IPS DF 6.9 (cell line): ENCODE results near the gene TTC23L.

Experiments used
- DNase-seq: peaks from one replicate; pipeline ENCODE4 v3.0.0-alpha.2; 2013; ENCODE audit warnings: low read depth, low spot score
- H3K27ac ChIP-seq: one replicate; pipeline ENCODE4 v1.5.1; 2013; ENCODE audit warnings: low read length, control low read depth
- H3K27me3 ChIP-seq: 2 replicates; pipeline ENCODE4 v1.6.1; 2013; ENCODE audit warnings: mild to moderate bottlenecking, low read length; ENCODE audit not compliant: control insufficient read depth, insufficient read depth
- H3K36me3 ChIP-seq: 2 replicates; pipeline ENCODE4 v1.6.1; 2013; ENCODE audit warnings: low read length; ENCODE audit not compliant: control insufficient read depth, insufficient read depth
- H3K4me1 ChIP-seq: 2 replicates; pipeline ENCODE4 v1.6.1; 2013; ENCODE audit warnings: low read length; ENCODE audit not compliant: control insufficient read depth, insufficient read depth
- H3K4me3 ChIP-seq: 2 replicates; pipeline ENCODE4 v1.5.1; 2013; ENCODE audit warnings: mild to moderate bottlenecking, low read length
- H3K9me3 ChIP-seq: 2 replicates; pipeline ENCODE4 v1.6.1; 2013; ENCODE audit warnings: low read length, inconsistent platforms; ENCODE audit not compliant: control insufficient read depth, insufficient read depth
- WGBS: extraction: QIAGEN DNeasy Blood & Tissue Kit; methylation state at CpG from one replicate; pipeline ENCODE4 v1.1.7; 2013; ENCODE audit warnings: mixed read lengths, missing lambda C conversion rate; ENCODE audit not compliant: insufficient read length, insufficient coverage; 5-methylcytosine and 5-hydroxymethylcytosine counted together

The TTC23L gene

DNA sequence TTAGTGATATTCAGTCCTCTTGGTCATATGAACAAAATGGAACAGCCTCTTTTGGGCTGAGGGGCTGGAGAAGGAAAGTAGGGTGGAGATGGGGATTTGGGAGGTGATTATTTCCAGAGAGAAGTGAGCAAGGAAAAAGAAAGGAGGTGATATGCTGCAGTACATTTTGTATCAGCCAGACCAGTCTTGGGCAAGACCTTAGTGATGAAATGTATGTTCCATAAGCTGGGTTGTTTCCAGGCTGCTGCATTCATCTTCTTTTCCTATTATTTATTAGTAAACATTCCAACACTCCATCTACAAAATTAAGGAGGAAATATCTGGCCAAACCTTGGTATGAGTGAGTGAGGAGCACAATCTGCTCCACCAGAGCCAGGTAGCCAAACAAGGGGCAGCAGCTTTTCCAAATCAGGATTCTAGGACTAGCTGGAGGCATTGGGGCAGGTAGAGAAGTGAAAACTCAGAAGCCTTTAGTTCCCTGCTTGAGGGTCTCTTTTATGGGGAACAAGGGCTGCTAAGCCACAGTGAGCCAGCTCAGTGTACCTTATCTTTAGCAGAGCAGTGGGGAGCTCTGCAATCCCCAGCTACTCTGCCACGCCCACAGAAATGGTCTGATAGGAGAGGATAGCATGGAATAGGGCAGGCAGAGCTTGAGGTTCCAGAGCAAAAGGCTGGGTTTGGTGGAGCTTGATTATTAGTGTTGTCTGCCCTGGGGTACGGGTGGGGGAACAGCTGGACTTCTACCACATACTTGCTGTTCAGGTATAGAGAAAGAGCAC is 56.9 kb downstream of the TTC23L start:
- no peak overlapping the region for H3K27ac ChIP-seq
- no peaks in the 10 kb centered on the region for H3K9me3 ChIP-seq
- WGBS: no CpG with 5 or more reads among the region's 2 CpGs
- H3K36me3 ChIP-seq: no peaks in the 10 kb centered on the region
- H3K27me3 ChIP-seq: no peaks in the 10 kb centered on the region
- no peak for DNase-seq
- no peaks in the 10 kb centered on the region for H3K4me1 ChIP-seq
- no peak overlapping the region for H3K4me3 ChIP-seq

DNA sequence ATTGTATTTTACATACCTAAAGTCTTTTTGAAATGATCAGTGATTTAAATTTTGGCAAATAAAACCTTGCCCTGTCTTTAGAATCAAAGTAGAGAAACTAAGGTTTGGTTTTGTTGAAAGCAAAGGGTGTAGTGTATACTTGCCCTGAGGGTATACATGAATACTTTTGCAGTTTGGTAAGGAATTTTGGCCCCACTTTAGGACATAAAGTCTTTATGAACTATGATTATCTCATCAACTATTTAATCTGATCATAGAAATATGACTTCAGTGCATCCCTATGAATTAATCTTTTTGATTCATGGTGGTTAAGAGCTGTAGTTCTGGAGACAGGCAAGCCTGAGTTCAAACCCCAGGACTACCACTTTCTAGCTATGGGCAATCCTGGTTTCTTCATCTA is 58.7 kb downstream of the TTC23L start:
- H3K9me3 ChIP-seq: no peaks in the 10 kb centered on the region
- no peak overlapping the region for H3K27ac ChIP-seq
- H3K4me3 ChIP-seq: no peak overlapping the region
- DNase-seq: no peak
- H3K27me3 ChIP-seq: no peaks in the 10 kb centered on the region
- H3K4me1 ChIP-seq: no peaks in the 10 kb centered on the region
- H3K36me3 ChIP-seq: no peaks in the 10 kb centered on the region

DNA sequence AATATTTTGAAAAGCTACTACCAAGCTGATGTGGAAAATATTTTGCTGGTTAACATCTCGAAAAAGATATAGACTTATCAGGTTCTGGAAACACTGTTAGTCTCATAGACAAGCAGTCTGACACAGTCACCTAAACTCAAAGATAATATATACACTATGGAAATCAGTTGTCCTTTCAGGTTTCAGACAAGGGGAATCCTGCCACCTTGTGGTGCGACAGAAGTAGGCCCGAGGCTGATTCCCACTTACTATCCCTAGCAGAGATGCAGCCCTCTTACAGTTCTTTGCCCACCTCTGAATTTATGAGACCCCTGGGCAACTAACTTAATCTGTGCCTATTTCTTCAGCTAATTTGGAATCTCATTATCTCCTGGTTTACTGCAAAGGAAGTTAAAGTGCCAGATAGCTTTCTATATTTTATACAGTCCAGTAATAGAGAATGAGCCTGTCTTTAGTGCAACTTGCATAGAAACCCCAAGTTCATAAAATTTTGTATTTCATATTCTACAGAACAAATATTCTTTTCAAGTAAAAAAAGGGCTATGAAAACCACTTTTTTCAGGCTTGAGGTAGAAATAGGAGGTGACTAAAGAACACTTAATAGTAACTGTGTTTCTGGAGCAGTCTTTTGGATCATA is 59.4 kb downstream of the TTC23L start:
- peak; percentile 58 for DNase-seq
- WGBS: no CpG with 5 or more reads among the region's 3 CpGs
- H3K36me3 ChIP-seq: no peaks in the 10 kb centered on the region
- H3K27me3 ChIP-seq: no peaks in the 10 kb centered on the region
- no peaks in the 10 kb centered on the region for H3K4me1 ChIP-seq
- H3K4me3 ChIP-seq: no peak overlapping the region
- H3K9me3 ChIP-seq: no peaks in the 10 kb centered on the region
- no peak overlapping the region for H3K27ac ChIP-seq

DNA sequence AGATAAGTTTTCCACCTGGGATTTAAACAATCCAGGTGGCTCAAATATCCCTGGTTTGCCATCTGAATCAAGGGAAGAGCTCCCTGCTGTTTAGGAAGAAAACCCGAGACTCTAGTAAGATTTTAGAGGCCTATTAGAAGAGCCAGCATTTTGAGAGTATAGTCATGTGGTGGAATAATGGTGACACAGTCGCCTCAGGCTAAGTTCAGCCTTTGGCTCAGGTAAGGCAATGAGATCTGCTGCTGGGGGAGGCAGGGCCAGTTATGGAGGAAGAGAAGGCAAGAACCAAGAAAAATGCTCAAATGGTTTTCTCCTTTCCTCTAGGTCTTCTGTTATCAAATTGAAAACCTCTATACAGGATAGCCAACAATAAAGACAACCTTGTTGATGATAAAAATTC is 60.1 kb downstream of the TTC23L start:
- Histone ChIP-seq H3K4me3 (no peak overlapping the region), H3K27me3 (no peaks in the 10 kb centered on the region), H3K4me1 (no peaks in the 10 kb centered on the region), H3K27ac (no peak overlapping the region), H3K36me3 (no peaks in the 10 kb centered on the region), H3K9me3 (no peaks in the 10 kb centered on the region)
- no CpG with 5 or more reads among the region's 2 CpGs for WGBS
- no peak for DNase-seq

DNA sequence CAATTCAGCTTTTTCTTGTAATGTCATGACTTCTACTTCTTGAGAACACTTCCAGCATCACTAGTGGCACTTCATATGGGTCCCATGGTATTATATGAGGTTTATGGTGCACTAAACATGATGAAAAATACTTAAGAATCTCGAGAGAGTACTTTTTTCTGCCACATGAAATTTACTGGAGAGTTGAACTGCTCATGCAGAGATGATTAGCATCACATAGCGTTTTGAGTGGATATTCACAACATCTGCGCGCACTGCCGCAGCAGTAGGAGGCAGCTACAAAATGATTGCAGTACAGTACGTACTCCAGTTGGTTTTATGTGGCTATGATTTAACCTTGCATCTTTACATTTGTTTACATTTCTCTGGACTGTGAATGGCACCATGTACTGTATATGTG is 61.7 kb downstream of the TTC23L start:
- WGBS: no CpG with 5 or more reads among the region's 6 CpGs
- Histone ChIP-seq H3K4me1 (no peaks in the 10 kb centered on the region), H3K27me3 (no peaks in the 10 kb centered on the region), H3K27ac (no peak overlapping the region), H3K4me3 (no peak overlapping the region), H3K36me3 (no peaks in the 10 kb centered on the region), H3K9me3 (no peaks in the 10 kb centered on the region)
- no peak for DNase-seq

DNA sequence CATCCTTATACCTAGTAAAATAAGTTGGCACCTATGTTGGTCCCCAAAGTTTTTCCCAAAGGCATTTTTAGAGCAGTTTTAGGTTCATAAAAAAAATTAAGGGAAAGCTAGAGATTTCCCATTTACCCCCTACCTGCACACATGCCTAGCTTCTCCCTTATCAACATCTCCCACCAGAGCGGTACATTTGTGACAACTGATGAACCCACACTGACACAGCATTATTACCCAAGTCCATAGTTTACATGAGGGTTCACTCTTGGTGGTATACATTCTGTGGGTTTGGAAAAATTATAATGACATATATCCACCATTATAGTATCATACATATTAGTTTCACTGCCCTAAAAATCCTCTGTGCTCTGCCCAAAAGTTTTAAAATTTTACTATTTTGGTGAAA is 64.3 kb downstream of the TTC23L start:
- Histone ChIP-seq H3K4me1 (no peaks in the 10 kb centered on the region), H3K9me3 (no peaks in the 10 kb centered on the region), H3K4me3 (no peak overlapping the region), H3K27me3 (no peaks in the 10 kb centered on the region), H3K27ac (no peak overlapping the region), H3K36me3 (no peaks in the 10 kb centered on the region; the same call in 1 of the 2 replicates)
- no peak for DNase-seq
- WGBS: no CpG with 5 or more reads among the region's 1 CpG

DNA sequence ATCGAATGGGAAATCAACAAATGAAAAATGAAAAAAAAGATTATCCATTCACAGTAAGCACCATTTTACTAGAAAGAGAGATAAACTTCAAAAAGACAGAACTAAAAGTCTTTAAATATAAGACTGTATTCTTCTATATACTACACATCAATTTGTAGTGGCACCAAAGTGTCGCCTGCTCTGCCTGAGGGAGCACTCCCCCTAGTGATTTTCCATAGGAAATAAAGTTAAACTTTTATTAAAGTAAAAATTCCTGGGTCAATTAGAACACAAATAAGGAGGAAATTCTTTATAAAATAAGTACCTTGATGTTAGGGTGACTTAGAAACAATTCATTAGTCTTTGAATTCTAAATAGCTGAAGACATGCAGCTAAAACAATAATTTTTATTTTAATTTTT is 66.6 kb downstream of the TTC23L start:
- no peaks in the 10 kb centered on the region; the same call in 1 of the 2 replicates for H3K36me3 ChIP-seq
- no peaks in the 10 kb centered on the region for H3K9me3 ChIP-seq
- H3K27me3 ChIP-seq: no peaks in the 10 kb centered on the region
- no CpG with 5 or more reads among the region's 2 CpGs for WGBS
- no peak overlapping the region for H3K27ac ChIP-seq
- no peaks in the 10 kb centered on the region for H3K4me1 ChIP-seq
- no peak for DNase-seq
- no peak overlapping the region for H3K4me3 ChIP-seq

DNA sequence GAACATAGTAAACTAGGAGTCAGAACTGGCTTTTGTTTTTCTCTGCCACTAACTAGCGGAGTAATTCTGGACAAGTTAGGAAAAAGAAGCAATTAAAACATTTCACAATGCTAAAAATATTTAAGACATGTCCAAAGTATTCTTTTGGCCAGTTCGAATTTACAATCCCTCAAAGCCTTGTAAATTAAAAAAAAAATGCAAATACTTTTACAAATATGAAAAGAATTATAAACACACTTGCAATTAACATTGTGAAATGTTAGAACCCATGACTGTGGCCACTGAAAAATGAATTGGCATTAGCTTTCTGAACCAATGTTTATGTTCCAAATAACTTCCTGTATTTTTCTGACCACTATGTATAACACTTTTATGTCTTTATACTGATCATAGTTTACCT is 74.1 kb downstream of the TTC23L start:
- H3K36me3 ChIP-seq: no peaks in the 10 kb centered on the region; the same call in 1 of the 2 replicates
- no CpG with 5 or more reads among the region's 2 CpGs for WGBS
- no peaks in the 10 kb centered on the region for H3K9me3 ChIP-seq
- no peak for DNase-seq
- no peaks in the 10 kb centered on the region for H3K27me3 ChIP-seq
- no peak overlapping the region for H3K27ac ChIP-seq
- H3K4me1 ChIP-seq: peaks cover 2% of the 10 kb centered on the region; the same call in 1 of the 2 replicates
- H3K4me3 ChIP-seq: no peak overlapping the region

DNA sequence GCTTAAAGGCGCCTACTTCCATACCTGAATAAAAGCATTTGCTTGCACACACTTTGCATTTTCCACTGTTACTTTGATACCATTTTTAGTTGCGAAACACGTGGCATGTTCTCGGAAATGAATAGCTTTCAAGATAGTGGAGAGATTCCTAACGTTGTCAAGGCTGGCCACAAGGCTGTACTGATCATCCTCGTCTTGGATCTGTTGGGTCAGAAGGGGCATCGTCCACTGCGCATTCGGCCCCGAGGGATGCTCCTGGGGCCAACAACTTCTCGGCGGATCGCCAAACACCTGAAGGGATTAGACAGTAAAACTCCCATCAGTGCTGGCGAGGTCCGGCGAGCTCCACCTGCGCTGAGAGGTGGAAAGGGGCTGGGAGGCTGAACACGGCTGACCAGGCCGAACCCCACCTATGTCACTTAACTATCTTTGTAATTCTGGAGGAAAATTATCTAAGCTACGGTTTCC is 75.7 kb downstream of the TTC23L start:
- Histone ChIP-seq H3K27ac (no peak overlapping the region), H3K9me3 (no peaks in the 10 kb centered on the region), H3K4me1 (peaks cover 2% of the 10 kb centered on the region; the same call in 1 of the 2 replicates), H3K4me3 (peak overlapping the region; percentile 99), H3K27me3 (no peaks in the 10 kb centered on the region), H3K36me3 (no peaks in the 10 kb centered on the region; the same call in 1 of the 2 replicates)
- no CpG with 5 or more reads among the region's 20 CpGs for WGBS
- no peak for DNase-seq

DNA sequence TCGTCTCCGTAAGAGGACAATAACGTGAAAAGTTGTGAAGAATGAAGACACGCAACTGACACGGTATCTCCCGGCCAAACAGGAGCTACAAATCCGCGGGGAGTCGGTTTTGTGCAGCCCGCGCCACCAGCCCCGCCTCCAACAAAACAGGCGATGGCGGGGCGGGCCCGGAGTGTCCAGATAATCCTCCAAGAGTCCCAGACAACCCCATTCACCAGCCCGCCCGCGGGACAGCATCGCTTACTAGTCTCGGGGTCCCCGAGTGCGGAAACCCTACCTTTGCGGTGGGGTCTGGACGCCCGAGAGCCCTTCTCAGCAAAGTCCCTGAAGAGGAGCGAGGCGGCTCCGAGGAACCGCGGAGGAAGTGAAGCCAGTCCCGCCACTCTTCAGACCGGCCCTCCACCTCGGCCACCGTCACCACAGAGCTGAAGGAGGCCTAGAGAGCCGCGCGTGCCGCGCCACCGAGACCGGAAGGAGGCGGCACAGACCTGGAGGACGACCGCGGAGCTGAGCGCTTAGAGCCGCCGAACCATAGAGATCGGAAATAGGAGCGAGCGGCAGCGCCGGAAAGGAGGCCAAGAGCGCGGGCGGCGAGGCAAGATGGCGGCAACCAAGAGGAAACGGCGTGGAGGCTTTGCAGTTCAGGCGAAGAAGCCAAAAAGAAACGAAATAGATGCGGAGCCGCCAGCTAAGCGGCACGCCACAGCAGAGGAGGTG is 76.3 kb downstream of the TTC23L start, which contains the start of the genes BRIX1 and RAD1:
Gene BRIX1, plus strand, starts transcription at position 573 of the 717 bp plus-strand sequence. Its CDS starts 28 bp downstream, at position 601.
Gene RAD1, minus strand, starts transcription at position 366 of the 717 bp plus-strand sequence. CDS start 612 bp downstream, outside the sequence.
- H3K4me1 ChIP-seq: peaks cover 2% of the 10 kb centered on the region; the same call in 1 of the 2 replicates
- no peak within 1 kb of the TSS for H3K27ac ChIP-seq
- DNase-seq: peak; percentile 88
- H3K36me3 ChIP-seq: no peaks in the 10 kb centered on the region; the same call in 1 of the 2 replicates
- H3K9me3 ChIP-seq: no peaks in the 10 kb centered on the region
- no CpG with 5 or more reads among the region's 67 CpGs for WGBS
- no peaks in the 10 kb centered on the region for H3K27me3 ChIP-seq
- peak within 1 kb of the TSS; percentile 99 for H3K4me3 ChIP-seq
